Fibroblast of skin of left biceps (primary cell): ENCODE measurements around the gene AGTRAP.

Experiments
- DNase-seq, 2 experiments: peaks; one replicate each; pipeline ENCODE4 v3.0.0-alpha.2; 2013; ENCODE audit warnings: low read depth in 2 of 2

AGTRAP gene

DNA sequence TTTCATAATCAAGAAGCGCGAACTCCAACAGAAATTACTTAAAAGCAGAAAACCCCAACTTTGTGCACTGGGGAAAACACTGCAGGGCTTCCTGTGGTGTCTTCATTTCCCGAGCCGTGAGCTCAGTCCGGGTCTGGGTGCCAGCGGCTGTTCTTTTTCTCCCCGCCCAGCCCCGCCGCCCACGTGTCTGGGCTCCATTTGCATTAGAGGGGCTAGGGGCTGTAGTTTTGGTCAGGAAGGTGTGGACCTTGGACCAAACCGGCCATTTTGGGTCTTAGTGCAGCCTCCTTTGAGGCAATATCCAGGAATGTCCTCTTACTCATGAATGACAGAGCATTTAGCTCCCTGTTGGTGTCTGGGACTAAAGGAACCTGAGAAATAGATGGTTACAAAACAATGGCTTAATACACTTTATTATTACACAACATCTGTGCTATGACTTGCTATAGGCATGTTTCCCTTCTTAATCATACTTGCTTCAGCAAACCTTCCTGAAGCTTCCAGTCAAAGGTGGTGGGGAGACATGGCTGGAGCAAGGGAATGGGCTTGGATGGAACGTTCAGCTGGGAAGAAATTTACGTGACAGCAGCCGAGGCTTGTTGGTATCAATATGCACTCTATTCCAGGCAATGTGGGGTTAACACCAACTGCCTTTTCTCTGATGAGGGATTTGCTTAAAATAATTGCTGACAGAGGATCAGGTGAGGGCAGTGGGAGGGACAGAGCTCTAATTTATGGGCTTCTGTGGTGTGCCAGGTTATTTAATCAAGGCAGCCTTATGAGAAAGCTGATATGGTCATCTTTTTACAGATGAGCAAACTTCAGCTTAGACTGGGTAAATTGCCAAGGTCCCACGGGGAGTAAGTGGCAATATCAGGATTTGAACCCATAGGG is 1.1 kb downstream of the AGTRAP start:
- peak in 1 of 2 experiments; percentile 17 for DNase-seq

DNA sequence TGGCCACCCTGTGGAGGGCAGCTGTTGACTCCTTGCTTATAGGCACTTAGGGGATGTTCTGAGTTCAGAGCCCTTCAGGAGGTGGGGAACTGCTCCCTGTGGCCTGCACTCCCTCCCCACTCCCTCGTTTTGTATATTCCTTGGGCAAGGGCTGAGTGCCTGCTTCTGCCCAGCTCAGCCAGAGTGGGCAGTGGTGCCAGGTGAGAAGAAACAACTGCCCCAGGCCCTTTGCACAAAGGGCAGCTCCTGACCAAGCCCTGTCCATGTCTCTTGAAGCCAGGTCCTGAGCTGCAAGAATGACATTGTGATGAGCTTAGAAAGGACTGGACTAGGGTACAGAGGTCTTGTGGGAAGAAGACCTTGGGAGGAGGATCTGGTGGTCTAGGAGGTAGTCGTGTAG is 2.2 kb downstream of the AGTRAP start:
- no peak for DNase-seq

DNA sequence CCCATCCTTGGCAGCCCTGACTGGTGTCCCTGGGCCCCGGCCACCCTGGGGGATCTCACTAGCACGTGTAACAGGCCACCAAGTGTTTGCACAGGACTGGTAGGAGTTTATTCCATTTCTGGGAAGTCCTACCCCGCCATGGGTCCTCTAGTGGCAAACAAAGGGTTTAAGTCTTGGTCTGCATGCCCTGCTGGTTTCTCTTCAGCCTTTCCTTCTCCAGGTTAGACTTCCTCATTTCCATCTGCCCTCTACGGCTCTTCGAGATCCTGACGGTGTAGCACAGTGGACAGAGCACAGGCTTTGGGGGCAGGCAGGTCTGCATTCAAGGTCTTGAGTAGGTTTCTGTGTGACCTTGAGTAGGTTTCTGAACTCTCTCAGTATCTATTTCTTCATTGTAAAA is 2.8 kb downstream of the AGTRAP start:
- DNase-seq, result no peak

DNA sequence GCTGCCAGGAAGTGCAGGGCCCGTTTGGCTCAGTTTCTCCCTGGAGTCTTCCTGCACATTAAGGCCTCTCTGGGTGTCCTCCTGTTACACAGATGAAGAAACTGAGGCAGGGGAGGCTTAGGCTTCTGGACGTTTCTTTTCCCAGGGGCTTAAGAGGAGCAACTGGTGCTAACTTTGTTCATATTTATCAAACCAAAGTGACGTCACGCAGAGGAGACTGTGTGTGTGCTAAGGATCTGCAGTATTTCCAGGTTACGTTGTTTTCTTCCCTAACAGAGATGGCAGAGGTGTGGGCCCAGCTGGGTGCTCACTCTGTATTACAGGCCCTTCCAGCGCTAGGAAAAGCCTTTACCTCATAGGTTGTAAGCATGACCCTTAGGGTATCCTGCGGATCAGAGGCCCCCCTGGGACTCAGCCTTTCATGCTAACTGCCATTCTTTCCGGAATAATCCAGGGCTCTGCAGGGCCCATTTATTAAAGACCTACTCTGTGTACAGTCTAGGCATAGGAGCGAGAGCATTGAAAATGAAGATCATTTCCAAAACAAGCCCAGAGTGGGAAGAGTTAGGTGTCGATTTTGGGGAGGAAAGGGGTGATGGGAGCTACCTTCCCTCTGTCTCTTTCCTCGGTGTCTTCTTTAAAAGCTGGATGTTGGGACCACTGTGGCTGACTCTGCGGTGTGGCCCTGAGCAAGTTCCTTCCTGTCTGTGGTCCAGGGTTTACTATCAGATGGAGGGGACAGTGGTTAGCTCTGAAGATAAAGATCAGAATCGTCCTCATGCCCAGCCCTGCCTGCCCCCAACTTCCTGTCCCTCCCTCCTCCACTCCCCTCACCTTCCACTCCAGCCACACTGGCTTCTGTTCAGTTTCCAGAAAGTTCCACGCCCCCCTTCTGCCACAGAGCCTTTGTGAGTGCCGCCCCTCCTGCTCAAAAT is 4.6 kb downstream of the AGTRAP start:
- no peak for DNase-seq

DNA sequence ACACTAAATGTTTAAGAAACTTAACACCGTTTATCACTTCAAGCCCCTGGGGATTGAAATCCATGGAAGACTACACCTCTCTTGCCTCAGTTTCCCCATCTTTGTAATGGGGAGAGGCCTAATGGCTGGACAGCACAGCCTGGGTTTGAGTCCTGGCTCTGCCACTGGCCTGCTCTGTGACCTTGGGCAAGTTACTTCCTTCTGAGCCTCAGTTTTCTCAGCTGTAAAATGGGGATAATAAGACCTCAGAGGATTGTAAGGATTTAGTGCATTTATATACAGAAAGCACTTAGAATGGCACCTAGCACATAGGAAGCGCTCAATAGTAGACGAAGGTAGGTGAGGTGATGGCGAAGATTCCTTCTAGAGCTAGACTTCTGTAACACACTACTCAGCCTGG is 5.5 kb downstream of the AGTRAP start:
- no peak for DNase-seq

DNA sequence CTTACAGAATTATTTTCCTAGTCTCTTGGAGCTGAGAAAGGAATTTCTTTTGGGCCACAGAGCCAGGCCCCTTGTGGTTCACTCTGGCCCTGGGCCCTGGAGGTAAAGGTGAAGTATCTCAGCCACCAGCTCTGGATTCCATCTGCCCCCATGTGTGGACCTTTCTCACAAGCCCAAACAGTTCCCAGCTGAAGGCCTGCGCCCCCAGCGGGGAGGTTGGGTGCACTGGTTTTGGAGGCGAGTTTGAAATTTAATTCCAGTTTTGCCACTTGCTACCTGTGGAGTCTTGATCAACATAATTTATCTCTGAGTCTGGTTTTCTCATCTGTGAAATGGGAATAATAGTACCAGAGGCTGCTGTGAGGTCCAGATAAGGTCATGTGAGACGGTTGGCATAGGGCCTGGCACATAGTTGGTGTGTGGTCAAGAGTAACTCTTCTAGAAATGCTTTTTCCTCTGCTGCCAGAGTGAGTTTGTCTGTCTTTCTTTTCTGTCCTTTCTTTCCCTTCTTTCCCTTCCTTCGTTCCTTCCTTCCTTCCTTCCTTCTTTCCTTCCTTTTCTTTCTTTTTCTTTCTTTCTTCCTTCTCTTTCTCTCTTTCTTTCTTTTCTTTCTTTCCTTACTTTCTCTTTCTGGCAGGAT is 6.1 kb downstream of the AGTRAP start:
- DNase-seq, result no peak

DNA sequence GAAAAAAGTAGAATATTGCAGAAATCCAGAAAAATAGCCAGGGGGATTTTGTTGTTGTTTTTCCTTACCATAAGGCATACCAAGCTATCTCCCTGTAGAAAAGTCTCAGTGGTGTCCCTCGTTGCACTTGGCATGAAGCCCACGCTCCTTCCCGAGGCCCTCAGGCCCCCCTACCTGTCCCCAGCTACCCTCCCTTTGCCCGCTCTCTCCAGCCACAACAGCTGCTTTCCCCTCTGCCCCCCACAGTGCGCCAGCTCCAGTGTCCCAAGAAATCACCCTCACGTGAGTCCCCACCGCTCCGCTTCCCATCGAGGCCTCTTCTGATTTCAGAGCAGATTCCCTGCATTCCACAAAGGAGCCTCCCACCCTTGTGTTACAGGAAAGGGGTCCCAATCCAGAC is 8.4 kb downstream of the AGTRAP start:
- DNase-seq, result no peak

DNA sequence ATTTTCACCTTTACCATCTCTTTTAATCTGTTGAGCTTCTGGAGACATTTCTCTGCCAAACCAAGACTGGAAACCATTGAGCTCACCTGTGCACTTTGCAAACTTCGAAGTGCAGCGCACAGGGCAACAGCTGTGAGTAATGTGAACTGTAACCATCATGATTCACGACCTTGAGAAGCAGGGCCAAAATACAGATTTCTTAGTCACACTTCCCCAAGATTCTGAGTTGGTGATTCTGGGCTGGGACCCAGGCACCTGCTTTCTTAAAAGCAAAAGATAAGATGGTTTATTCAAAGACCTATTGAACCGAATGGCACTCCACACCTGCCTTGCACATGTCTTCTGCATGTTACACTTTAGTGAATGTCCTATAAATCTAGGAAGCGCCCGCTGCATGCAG is 10.2 kb downstream of the AGTRAP start:
- DNase-seq, result no peak

DNA sequence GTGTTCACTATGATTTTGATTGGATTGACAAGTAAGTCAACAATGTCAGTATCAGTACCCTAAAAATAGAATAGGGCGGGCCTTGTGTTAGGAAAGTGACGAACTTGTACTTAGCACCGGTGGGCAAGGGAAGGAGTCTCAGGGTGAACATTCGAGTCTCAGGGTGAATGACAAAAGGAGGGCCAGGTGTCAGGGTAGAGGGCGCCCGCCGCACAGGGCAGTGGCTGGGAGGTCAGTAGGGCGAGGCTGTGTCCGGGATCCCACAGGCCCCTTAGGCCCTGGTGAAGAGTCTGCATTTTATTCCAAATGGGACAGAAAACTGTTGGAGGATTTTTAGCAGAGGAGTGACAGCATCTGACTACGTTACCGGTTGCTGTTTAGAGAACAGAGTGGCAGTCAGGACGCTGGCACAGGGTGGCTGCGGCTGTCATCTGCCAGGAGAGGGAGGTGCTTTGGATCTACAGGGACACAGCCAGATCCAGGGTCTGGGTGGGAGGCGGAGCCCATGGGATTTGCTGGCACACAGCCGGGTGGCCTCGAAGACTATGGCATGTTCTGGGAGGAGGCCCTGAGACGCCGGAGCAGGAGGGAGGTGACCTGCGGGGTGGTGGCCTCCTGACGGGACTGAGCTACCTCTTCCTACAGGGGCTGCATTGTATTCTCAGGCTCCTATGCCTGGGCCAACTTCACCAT is 11.0 kb downstream of the AGTRAP start:
- DNase-seq, result no peak

DNA sequence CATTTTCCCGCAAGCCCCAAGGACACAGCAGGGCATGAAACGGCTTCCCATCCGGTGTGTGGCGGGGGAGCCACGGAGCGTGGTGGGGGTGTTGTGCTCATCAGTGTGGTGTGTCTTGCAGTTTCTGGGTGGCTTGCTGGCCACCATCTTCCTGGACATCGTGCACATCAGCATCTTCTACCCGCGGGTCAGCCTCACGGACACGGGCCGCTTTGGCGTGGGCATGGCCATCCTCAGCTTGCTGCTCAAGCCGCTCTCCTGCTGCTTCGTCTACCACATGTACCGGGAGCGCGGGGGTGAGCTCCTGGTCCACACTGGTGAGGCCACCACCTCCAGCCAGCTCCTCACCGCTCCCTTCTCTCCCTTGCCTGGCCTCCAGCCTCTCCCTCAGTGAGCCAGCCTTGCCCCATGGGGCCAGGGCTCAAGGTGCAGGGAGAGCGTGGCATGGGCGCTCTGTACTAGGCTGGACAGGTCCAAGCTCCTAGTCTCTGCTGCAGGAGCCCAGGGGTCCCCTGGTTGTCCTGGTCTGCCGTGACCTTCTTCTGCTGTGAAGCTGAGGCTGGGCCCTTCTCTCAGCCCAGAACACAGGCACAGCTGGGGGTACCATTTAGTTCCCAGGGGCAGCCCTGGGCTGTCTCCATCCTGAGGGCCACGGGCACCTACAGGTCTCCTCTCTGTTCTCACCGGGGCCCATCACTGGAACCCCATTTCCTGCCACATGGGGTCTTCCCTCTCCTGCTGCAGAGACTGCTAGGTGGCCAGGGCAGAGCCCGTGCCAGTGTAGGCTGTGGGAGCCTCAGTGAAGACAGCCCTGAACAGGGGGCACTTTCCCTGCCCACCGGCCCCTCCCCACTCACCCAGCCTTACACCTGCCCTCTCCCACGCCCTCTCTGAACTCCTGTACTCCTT is 12.6 kb downstream of the AGTRAP start:
- DNase-seq, result no peak

DNA sequence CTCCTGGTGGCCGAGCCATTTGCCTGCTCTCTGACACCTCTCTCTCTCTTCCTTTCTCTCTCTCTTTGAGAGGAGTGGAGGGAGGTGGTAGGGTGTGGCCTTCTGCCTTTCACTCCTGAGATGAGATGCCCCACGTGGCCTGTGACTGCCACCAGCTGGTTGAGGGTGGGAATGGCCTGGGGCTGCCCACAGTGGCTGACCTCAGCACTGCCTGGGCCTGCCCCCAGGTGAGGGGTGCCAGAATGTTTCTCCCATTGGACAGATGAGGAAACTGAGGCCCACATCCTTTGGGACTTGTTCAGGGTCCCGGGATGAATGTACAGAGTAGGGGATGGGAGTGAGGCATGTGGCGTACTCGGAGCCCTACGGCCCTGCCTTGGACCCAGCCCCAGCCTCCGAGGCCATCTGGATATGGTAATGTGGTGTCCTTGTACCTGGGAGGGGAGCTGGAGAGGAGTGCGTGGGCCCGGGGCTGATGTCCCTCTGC is 13.3 kb downstream of the AGTRAP start:
- no peak for DNase-seq

DNA sequence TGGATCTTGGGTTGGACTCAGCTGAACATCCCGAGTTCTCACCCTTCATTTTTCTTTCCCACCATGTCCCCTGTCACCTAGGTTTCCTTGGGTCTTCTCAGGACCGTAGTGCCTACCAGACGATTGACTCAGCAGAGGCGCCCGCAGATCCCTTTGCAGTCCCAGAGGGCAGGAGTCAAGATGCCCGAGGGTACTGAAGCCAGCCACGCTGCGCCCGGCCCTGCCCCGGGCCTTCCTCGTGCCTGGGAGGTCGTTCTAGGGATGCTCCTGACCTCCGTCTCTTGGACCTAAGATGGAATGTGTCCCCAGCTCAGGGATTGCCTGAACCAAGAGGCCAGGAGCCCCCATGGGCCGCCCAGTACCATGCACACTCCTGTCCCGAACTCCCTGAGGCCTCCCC is 14.1 kb downstream of the AGTRAP start:
- DNase-seq, result no peak

DNA sequence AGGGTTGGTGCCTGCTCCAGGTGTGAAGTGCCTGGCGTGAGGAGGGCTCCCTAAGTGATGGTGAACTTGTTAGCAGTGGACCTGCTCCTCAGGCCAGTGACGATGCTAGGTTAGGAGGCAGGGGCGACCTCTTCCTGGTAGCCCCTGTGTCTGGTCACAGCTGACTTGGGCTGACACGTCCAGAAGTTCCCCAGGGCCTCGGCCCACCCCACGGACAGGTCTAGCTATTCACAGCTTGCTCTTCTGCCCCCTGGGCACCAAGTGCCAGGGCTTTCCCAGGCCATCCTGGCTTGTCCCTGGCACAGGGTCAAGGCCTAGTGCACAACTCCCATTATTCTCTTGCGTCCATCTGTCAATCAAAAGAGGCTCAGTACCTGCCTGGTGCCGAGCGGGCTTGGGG is 15.2 kb downstream of the AGTRAP start:
- no peak for DNase-seq

DNA sequence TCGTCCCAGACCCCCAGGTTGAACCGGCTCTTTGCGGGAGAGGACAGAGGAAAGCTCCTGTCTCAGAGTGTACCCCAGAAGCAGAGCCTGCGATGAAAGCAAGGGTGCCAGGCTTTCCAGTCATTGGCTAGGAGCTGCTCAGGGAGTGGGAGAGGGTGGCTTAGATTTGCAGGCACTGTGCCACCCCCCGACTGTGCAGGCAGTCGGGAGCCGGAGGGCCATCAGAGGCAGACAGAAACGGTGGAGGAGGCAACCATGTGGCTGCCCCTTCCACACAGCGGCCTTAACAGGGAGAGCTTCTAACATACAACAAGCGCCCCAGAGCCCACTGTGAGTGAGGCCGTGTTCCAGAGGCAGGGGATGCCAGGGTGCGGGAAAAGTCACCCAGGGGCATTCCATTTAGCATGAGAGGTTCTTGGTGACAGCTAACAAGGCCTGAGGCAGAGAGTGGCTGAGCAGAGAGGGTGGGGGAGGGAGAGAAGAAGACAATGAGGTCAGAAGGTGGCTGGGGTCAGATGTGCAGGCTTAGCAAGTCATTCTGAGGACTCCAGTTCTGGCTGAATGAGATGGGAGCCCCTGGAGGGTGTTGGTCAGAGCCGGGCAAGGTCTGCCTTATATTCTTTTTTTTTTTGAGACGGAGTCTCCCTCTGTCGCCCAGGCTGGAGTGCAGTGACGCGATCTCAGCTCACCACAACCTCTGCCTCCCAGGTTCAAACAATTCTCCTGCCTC is 16.6 kb downstream of the AGTRAP start:
- DNase-seq, result no peak

DNA sequence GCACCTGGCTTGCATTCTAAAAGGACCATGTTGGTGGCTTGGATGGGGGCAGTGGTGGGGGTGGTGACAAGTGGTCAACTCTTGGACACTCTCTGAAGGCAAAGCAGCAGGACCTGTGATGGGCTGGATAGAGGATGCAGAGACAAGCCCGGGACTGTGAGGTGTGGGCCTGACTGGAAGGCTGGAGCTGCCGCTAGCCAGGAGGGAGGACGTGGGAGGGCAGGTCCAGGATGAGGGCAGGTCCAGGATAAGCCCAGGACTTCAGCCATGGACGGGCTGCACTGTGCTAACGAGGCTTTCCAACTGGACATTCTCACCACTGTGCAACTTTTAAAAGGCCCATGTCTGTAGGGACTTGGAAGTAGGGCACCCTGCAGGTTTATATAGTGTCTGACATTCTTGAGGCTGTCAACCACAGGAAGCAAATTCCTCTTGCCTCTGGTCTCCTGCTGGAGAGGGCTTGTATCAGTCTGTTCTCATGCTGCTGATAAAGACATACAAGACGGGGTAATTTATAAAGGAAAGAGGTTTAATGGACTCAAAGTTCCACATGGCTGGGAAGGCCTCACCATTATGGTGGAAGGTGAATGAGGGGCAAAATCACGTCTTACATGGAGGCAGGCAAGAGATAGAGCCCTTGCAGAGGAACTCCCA is 17.7 kb downstream of the AGTRAP start:
- no peak for DNase-seq

DNA sequence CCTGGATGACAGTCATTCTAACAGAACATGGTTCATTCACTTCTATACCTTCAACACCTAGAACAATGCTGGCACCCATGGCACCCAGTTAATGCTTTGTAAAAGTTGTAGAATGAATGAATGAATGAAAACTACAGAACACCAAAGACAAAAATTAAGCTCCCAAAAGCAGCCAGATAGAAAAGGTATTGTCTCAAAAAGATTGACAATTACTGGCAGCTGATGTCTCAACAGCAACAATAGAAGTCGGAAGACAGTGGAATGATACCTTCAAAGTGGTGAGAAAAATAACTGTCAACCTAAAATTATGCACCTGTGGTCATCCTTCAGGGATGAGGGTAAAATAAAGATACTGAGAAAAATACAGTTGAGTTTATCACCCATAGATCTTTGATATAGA is 21.1 kb downstream of the AGTRAP start:
- no peak for DNase-seq

DNA sequence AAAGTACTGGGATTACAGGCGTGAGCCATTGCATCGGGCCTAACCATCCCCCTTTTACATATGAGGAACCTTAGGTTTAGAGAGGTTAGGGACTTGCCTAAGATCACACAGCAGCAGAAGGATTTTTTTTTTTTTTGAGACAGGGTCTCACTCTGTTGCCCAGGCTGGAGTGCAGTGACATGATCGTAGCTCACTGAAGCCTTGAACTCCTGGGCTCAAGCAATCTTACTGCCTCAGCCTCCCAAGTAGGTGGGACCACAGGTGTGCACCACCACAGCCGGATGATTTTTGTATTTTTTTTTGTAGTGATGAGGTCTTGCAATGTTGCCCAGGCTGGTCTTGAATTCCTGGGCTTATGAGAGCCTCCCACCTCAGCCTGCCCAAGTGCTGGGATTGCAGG is 23.9 kb downstream of the AGTRAP start:
- no peak for DNase-seq

DNA sequence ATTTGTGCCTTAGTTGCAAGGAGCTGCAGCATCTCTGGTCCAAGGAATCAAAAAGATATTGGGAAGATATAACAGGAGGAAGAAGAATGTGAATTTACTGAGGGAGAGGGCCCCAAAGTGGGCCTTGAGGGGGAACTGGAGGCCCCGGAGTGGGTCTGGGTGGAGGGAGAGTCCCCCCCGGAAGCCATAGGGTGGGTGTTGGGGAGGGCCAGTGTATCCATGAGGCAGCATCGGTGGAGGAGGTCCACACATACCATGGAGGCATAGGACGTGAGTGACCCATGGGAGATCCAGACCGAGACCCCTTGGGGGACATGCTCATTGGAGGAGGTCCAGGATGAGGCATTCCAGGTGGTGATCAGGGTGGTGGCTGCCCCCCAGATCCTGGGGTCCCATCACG is 25.3 kb downstream of the AGTRAP start:
- DNase-seq, result no peak

DNA sequence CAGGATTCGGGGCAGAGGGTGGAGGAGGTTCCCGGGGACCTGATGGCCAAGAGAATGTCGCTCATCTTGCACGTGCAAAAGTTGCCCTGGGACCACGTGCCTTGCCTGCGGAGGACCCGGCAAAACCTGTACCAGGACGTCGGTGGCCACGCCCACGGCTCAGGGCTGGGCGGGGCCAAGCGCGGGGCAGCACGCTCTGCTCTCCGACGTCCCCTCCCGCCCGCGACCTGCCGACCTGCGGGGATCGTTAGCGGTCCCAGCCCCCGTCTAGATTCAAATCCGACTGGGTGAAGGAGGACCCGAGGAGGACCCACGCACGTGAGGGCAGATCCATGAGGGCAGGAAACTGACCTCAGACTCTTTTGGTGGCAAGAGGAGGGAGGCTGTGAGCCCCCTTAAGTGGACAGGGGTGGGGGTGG is 26.1 kb downstream of the AGTRAP start, which contains the start of gene C1orf167:
Gene C1orf167 (plus strand): TSS at position 206 of the 419 bp plus-strand sequence. CDS start 2,208 bp downstream, outside the sequence.
- no peak for DNase-seq
